HG03558 (cell line): ENCODE measurements around the gene CDK7.
"Not testable (repeated sequence)": the region's sequence is repeated elsewhere in the genome, so short reads cannot be mapped to it uniquely, and the experiment has no call there.

ENCODE experiments used
- ATAC-seq: cut with Tn5 transposase; IDR thresholded peaks from one replicate; pipeline ENCODE4 v1.9.1; 2021; ENCODE audit warnings: moderate number of reproducible peaks; ENCODE audit not compliant: unreplicated experiment; ENCODE audit errors: extremely low read depth

The CDK7 gene

DNA sequence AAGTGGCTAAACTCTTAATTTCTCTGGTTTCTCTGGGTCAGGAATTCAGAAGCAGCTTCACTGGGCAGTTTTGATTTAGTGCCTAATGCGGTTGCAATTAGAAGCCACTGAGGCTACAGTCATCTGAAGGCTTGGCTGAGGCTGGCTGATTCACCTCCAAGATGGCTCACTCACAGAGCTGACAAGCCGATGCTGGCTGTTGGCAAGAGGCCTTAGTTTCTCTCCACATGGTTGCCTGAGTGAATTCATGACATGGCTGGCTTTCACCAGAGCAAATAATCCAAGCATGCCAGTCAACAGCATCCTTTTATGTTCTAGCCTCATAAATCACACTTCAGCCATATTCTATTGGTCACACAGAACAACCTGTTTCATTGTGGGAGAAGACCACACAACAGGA is 2.8 kb upstream of the CDK7 start:
- no peak for ATAC-seq

DNA sequence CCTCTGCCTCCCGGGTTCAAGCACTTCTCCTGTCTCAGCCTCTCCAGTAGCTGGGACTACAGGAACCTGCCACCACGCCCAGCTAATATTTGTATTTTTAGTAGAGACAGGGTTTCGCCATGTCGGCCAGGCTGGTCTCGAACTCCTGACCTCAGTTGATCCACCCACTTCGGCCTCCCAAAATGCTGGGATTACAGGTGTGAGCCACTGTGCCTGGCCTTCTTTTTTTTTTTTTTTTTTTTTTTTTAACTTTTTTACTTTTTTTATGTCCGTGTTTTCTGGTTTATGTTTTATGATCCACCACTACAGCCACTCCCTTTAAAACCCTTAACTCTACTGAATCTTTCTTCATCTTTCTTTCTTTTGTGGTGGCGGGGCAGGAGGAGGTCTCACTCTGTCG is 2.0 kb downstream of the CDK7 start:
- not testable (repeated sequence) for ATAC-seq

DNA sequence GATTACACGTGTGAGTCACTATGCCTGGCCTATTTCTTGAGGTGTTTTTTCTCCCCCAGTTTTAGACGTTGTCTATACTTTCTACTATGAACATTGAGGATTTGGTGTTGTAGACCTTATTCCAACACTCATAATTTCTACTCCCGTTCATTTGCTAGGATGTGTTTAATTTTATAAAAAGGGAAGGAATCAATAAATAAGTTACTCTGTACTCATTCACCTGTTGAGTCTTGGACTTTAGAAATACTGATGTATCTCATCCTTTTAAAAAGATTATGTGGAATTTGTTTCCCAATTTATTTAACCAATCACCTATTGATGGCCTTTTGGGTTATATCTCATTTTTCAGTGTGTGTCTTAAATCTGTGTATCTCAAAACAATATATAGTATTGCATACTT is 3.2 kb downstream of the CDK7 start:
- ATAC-seq: no peak

DNA sequence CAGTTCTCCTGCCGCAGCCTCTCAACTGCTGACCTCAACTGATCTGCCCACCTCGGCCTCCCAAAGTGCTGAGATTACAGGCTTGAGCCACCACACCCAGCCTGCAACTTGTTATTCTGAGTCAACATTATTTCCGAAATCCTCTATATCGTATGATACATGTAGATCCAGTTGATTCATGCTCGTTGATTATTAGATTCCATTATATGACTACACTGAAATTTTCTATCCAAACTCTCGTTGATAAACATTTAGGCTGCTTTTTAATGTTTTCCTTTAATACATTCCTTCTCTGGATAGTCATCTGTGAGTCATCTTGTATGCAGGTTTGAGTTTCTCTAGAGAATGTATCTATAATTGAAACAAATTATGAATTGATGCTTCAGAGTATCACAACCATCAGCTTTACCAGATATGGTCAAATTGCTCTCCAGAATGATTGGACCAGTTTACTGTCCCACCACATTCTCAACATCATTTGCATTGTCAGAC is 4.1 kb downstream of the CDK7 start:
- ATAC-seq: no peak

DNA sequence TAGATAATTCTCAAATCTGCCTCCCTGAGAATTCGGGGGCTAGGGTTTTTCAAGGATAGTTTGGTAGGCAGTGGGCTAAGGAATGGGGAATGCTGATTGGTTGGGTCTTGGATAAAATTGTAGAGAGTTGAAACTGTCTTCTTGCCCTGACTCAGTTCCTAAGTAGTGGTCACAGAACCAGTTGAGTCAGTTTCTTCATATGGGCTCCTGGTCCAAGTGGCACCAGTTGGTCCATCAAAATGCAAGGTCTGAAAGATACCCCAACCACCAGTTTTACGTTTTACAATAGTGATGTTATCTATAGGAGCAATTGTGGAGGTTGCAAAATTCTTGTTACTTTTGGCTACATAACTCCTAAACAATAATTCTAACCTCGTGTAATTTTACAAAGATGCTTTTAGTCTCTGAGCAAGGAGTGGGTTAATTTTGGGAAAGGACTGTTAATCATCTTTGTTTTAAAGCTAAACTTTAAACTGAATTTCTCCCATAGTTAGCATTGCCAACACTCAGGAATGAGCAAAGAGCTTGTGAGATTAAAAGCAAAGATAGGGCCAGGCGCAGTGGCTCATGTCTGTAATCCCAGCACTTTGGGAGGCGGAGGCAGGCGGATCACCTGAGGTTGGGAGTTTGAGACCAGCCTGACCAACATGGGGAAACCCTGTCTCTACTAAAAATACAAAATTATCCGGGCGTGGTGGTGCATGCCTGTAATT is 7.7 kb downstream of the CDK7 start:
- ATAC-seq: no peak

DNA sequence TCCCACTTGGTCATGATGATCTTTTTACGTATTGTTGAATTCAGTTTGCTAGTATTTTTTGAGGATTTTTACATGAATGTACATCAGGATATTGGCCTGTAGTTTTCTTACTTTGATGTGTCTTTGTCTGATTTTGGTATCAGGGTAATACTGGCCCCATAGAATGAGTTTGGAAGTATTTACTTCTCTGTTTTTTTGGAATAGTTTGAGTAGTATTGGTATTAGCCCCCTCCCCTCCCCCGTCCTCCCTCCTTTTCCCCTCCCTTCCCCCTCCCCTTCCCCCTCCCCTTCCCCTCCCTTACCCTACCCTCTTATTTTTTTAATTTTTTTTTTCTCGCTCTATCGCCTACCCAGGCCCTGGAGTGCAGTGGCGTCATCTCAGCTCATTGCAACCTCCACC is 10.3 kb downstream of the CDK7 start:
- no peak for ATAC-seq

DNA sequence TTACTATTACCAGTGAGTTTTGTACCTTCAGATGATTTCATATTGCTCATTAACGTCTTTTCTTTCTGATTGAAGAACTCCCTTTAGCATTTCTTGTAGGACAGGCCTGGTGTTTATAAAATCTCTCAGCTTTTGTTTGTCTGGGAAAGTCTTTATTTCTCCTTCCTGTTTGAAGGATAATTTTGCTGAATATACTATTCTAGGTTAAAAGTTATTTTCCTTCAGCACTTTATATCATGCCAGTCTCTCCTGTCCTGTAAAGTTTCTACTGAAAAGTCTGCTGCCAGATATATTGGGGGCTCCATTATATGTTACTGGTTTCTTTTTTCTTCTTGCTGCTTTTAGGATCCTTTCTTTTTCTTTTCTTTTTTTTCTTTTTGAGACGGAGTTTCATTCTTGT is 13.3 kb downstream of the CDK7 start:
- no peak for ATAC-seq

DNA sequence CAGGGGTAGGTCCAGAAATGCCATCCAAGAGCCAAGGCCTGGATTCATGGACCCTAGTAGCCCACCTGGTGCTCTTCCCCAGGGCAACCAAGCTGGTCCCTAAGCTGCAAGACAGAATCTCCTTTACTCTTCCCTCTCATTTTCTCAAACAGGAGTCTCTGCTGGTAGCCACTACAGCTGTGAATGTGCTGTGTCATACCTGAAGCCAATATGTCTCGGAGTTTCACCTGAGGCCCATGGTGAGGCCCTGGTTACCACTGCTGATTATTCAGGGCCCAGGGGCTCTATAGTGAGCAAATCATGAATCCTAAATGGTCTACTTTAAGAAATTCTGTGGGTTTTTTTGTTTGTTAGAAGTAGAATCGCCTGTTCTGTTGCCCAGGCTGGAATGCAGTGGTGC is 15.9 kb downstream of the CDK7 start:
- no peak for ATAC-seq

DNA sequence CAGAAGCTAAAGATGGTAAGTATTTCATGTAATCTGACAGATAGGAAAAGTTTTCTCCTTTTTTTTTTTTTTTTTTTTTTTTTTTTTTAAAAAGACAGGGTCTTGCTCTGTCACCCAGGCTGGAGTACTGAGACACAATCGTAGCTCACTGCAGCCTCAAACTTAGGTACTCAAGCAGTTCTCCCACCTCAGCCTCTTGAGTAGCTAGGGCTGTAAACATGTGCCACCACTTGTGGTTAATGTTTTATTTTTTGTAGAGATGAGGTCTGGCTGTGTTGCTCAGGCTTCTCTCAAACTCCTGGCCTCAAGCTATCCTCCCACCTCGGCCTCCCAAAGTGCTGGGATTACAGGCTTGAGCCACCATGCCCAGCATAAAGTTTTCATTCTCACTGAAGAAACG is 17.8 kb downstream of the CDK7 start:
- no peak for ATAC-seq

DNA sequence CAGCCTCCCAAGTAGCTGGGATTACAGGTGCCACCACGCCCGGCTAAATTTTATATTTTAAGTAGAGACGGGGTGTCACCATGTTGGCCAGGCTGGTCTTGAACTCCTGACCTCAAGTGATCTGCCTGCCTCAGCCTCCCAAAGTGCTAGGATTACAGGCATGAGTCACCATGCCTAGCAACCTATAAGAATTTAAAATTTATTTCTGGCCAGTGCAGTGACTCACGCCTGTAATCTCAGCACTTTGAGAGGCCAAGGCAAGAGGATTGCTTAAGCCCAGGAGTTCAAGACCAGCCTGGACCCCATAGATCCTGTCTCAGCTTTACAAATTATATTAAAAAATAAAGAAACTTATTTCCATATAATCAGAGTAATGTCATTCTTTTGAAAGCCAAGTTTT is 21.3 kb downstream of the CDK7 start:
- not testable (repeated sequence) for ATAC-seq

DNA sequence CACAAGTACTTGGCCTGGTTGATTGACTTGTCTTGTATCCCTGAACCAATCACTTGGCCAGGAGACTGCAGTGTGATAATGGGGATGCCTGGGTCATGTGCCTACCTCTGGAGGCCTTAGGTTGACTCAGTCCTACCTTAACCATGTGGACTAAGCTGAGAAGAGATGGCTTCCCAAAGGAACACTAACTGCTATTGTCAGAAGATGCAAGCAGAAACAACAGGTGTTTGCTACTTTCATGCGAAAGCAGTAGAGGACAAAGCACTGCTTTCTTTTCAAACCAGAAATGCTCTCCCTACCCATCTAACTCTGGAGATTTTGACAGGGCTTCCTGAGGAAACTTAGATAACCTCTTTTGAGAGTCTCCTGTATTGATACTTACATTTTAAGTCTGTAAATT is 22.9 kb downstream of the CDK7 start:
- no peak for ATAC-seq

DNA sequence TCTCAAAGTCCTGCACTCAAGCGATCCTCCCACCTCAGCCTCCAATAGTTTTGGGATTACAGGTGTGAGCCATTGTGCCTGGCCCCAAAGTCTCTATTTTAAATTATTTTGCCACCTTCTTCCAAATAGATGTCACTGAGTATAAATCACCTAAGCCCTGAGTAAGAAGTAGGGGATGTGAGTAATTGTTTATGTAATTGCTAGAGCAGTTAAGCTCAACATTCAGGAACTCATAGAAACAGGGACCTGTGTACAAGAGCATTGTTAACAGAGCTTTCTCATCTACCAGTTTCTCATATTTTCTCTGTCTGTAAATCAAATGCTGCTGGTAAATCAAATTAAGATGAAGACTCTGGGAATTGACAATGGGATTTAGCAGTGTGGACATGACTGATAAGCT is 26.3 kb downstream of the CDK7 start:
- ATAC-seq: no peak

DNA sequence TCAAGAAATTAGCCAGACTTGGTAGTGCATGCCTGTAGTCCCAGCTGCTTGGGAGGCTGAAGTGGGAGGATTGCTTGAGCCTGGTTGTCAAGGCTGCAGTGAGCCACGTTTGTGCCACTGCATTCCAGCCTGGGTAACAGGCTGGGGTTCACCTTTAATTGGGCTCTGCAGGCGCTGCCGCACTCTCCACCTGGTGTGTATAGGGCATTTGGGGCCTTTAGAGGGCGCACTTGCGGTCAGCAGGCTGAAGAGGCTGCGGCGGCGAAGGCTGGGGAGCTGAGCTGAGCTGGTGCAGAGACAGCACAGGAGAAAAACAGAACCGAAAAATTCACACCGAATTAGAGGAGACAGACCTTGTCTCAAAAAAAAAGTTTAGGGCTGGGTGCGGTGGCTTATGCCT is 31.2 kb downstream of the CDK7 start:
- no peak for ATAC-seq

DNA sequence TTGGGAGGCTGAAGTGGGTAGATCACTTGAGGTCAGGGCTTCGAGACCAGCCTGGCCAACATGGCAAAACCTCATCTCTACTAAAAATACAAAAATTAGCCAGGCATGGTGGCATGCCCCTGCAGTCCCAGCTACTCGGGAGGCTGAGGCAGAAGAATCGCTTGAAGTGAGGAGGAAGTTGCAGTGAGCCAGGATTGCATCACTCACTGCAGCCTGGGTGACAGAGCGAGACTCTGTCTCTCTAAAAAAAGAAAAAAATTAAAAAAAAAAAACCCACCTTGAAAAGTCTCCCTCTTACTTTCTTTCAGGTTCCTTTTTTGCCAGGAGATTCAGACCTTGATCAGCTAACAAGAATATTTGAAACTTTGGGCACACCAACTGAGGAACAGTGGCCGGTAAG is 34.2 kb downstream of the CDK7 start:
- ATAC-seq: no peak

DNA sequence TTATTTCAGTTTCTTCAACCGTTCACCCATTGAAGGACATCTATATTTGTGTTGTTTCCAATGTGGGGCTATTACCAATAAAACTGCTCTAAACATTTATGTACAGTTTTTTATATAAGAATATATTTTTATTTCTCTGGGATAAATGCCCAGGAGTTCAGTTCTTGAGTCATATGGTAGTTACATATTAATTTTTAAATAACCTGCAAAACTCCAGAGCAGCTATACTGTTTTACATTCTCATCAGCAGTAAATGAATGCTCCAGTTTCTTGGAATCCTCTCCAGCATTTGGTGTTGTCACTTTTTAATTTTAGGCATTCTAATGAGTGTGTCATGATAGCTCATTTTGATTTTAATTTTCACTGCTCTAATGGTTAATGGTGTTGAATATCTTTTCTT is 36.2 kb downstream of the CDK7 start:
- ATAC-seq: no peak

DNA sequence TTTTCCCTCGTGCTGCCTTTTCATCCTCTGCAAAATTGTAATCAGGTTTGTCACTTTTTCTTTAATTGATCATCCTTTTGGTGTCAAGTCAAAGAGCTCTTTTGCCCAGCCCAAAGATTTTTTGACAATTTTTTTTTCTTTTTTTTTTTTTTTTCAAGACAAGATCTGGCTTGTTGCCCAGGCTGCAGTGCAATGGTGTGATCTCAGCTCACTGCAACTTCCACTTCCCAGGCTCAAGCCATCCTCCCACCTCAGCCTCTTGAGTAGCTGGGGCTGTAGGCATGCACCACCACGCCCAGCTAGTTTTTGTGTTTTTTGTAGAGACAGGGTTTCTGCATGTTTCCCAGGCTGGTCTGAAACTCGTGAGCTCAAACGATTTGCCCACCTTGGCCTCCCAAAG is 36.7 kb downstream of the CDK7 start:
- ATAC-seq: no peak

DNA sequence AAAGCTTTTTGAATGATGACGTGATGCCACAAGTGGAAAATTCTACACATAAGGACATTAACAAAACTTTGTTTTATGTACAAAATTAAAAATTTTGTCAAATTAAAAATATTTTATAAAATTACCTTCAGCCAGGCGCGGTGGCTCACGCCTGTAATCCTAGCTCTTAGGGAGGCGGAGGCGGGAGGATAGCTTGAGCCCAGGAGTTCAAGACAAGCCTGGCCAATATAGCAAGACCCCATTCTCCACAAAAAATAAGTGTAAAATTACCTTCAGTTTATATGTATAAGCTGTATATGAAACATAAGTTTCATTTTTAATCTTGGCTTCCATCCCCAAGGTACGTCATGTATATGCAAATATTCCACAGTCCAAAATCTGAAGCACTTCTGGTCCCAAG is 40.9 kb downstream of the CDK7 start:
- ATAC-seq: no peak

DNA sequence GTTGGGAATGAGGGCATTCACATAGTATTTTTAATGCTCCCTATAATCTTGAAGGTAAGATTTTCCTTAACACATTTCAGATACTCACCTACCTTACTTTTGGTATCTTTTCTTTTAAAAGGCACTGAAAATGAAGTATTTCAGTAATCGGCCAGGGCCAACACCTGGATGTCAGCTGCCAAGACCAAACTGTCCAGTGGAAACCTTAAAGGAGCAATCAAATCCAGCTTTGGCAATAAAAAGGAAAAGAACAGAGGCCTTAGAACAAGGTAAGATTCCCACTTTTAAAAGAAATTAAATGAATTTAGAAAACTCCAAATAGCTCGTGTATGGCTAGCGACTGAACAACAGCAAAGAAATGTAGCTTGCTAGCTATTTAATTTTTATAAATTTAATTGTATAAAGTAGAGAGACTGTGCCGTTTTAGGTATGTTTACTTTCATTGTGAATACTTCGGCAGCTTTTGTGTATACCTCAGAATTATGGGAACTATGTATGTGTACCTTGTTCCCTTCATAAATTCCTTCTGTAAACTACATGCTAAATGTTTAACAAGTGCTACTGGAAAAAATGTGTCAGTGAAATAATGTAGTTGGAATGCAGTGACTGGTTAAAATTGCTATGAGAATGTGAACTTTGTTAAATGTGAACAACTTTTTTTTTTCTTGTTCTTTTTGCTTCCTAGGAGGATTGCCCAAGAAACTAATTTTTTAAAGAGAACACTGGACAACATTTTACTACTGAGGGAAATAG is 41.9 kb downstream of the CDK7 start:
- no peak for ATAC-seq

DNA sequence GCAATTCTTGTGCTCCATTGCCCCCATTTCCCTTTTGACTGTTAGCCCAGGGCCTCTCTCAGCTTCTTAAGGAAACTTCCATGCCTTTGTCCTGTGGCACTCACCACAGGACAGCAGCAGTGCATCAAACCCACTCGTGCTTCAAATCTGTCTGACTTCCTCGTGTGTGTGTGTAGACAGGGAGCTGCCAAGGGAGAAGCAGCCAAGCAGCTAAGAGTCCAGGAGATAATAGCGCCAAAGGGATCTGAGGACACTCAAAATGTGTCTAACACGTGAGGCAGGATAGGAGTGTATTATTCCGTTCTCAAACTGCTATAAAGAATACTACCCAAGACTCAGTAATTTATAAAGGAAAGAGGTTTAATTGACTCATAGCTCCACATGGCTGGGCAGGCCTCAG is 44.8 kb downstream of the CDK7 start:
- no peak for ATAC-seq

DNA sequence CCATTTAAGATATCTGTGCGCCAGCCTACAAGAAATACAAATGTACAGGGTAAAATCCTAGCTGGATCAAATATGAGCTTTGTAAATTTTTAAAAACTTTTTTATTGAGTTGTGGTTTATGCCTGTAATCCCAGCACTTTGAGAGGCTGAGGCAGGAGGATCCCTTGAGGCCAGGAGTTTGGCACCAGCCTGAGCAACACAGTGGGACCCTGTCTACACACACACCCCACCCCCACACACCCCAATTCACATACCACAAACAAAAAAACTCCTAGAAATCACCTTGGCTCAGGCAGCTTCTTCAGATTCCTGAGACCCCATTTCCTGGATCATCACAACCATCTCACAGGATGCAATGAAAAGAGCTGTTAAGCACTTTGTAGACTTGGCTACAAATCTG is 46.4 kb downstream of the CDK7 start:
- no peak for ATAC-seq

DNA sequence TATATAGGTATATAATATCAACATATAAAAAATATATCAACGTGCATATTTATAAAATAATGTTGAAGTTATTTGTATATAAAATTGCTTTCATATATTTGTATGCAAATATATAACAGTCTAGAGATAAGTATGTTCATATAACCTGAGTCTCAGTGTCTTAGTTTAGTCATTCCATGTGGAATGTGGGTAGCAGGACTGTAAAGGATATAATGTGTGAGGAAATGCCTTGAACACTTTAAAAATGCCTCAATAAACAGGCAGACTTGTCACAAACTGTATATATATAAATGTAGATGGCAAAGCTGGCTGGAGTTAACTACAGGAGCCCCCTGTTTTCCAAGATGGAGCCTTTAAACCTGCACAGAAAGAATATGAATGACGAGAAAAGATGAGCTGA is 49.5 kb downstream of the CDK7 start:
- no peak for ATAC-seq
